KBM-7 (cell line): Measurements from ENCODE around the gene TRIO.
A peak's percentile ranks its signal among the peaks of the same experiment; 100 is the strongest.

Experiments used
- DNase-seq: peaks from one replicate; pipeline ENCODE4 v3.0.0-alpha.2; 2015
- in situ Hi-C: fragments of 300-500 bp; cut with MboI; formaldehyde crosslinking; loops from 2 replicates; pipeline ENCODE4 v1.14.3; 2020; ENCODE audit warnings: low sequenced_read_pairs, low pct_unique_long_range_greater_than_20kb, mixed read lengths

Gene TRIO

GRCh38 chr5:14319102-14319501, 176.0 kb downstream of the TRIO start:
- no peak for DNase-seq
- in situ Hi-C loops: no loop called here

GRCh38 chr5:14321936-14322335, 178.8 kb downstream of the TRIO start:
- in situ Hi-C loops: no loop called here
- DNase-seq: no peak

GRCh38 chr5:14322437-14323187, 179.5 kb downstream of the TRIO start:
- DNase-seq: no peak
- in situ Hi-C loops: no loop called here

- in situ Hi-C loops: no loop called here
- DNase-seq: no peak
Measured at GRCh38 chr5:14323466-14323865, 180.3 kb downstream of the TRIO start.

- no peak for DNase-seq
- in situ Hi-C loops: no loop called here
Measured at GRCh38 chr5:14325369-14325768, 182.2 kb downstream of the TRIO start.

GRCh38 chr5:14326035-14326903, 183.1 kb downstream of the TRIO start:
- in situ Hi-C loops: no loop called here
- DNase-seq: peak; percentile 37

GRCh38 chr5:14327624-14328023, 184.5 kb downstream of the TRIO start:
- in situ Hi-C loops: no loop called here
- no peak for DNase-seq

- in situ Hi-C loops: no loop called here
- DNase-seq: no peak
Measured at GRCh38 chr5:14328144-14328543, 185.0 kb downstream of the TRIO start.

GRCh38 chr5:14330291-14330690, 187.1 kb downstream of the TRIO start:
- no peak for DNase-seq
- in situ Hi-C loops: no loop called here

- in situ Hi-C loops: no loop called here
- DNase-seq: no peak
Measured at GRCh38 chr5:14330729-14331385, 187.7 kb downstream of the TRIO start.

- in situ Hi-C loops: no loop called here
- peak; percentile 70 for DNase-seq
Measured at GRCh38 chr5:14331386-14331781, 188.2 kb downstream of the TRIO start.

- no peak for DNase-seq
- in situ Hi-C loops: no loop called here
Measured at GRCh38 chr5:14332038-14332631, 189.0 kb downstream of the TRIO start.

GRCh38 chr5:14332746-14333145, 189.6 kb downstream of the TRIO start:
- DNase-seq: no peak
- in situ Hi-C loops: no loop called here

- DNase-seq: no peak
- in situ Hi-C loops: no loop called here
Measured at GRCh38 chr5:14337593-14337992, 194.5 kb downstream of the TRIO start.

GRCh38 chr5:14339468-14339867, 196.3 kb downstream of the TRIO start:
- DNase-seq: no peak
- in situ Hi-C loops: no loop called here

GRCh38 chr5:14341571-14342230, 198.6 kb downstream of the TRIO start:
- in situ Hi-C loops: no loop called here
- peak; percentile 31 for DNase-seq

GRCh38 chr5:14342306-14342705, 199.2 kb downstream of the TRIO start:
- no peak for DNase-seq
- in situ Hi-C loops: no loop called here

- in situ Hi-C loops: no loop called here
- peak; percentile 48 for DNase-seq
Measured at GRCh38 chr5:14343376-14343775, 200.2 kb downstream of the TRIO start.

- in situ Hi-C loops: no loop called here
- DNase-seq: no peak
Measured at GRCh38 chr5:14347522-14347921, 204.4 kb downstream of the TRIO start.
